SK-N-SH treated with all-trans-retinoic acid at 6 μM for 48 hours (cell line): ENCODE results near the gene MGAT3.

Experiments
- ATAC-seq: fragments of 200-7000 bp; cut with Tn5 transposase; 3 replicates; pipeline ENCODE4 v1.9.1; 2020; ENCODE audit warnings: mild to moderate bottlenecking, moderate library complexity
- ARNTL ChIP-seq: fragments of 450-650 bp; formaldehyde crosslinking; IDR thresholded peaks from 2 replicates; pipeline ENCODE4 v1.5.0; 2020; ENCODE audit warnings: low read depth, mild to moderate bottlenecking, moderate library complexity, borderline replicate concordance
- BACH2 ChIP-seq: fragments of 250-450 bp; sonication (Bioruptor Pico); IDR thresholded peaks from 2 replicates; pipeline ENCODE4 v1.9.0; 2021; ENCODE audit warnings: mild to moderate bottlenecking, borderline replicate concordance
- CSDC2 ChIP-seq: fragments of 250-450 bp; sonication (Bioruptor Pico); IDR thresholded peaks from 2 replicates; pipeline ENCODE4 v1.5.0; 2020; ENCODE audit warnings: mild to moderate bottlenecking, moderate library complexity
- CSRNP3 ChIP-seq: fragments of 250-450 bp; sonication (Bioruptor Pico); IDR thresholded peaks from 2 replicates; pipeline ENCODE4 v1.5.1; 2021; ENCODE audit warnings: mild to moderate bottlenecking, moderate library complexity
- ESRRG ChIP-seq: fragments of 250-450 bp; sonication (Bioruptor Pico); IDR thresholded peaks from 2 replicates; pipeline ENCODE4 v1.6.1; 2021; ENCODE audit warnings: mild to moderate bottlenecking
- GLIS3 ChIP-seq: fragments of 250-450 bp; sonication (Bioruptor Pico); IDR thresholded peaks from 2 replicates; pipeline ENCODE4 v1.5.0; 2020; ENCODE audit warnings: mild to moderate bottlenecking, moderate library complexity
- ISL1 ChIP-seq: fragments of 250-450 bp; sonication (Bioruptor Pico); IDR thresholded peaks from 2 replicates; pipeline ENCODE4 v2.1.2; 2022; ENCODE audit warnings: mild to moderate bottlenecking, moderate library complexity
- OSR1 ChIP-seq: fragments of 250-450 bp; sonication (Bioruptor Pico); IDR thresholded peaks from 2 replicates; pipeline ENCODE4 v1.8.0; 2022; ENCODE audit warnings: moderate library complexity, mild to moderate bottlenecking, inconsistent platforms
- PATZ1 ChIP-seq: fragments of 250-450 bp; sonication (Bioruptor Pico); IDR thresholded peaks from 2 replicates; pipeline ENCODE4 v1.8.0; 2020; ENCODE audit warnings: mild to moderate bottlenecking, moderate library complexity, borderline replicate concordance
- POU6F1 ChIP-seq: fragments of 250-450 bp; sonication (Bioruptor Pico); IDR thresholded peaks from 2 replicates; pipeline ENCODE4 v1.8.0; 2021; ENCODE audit warnings: low read depth, mild to moderate bottlenecking, moderate library complexity, borderline replicate concordance
- PPARA ChIP-seq: fragments of 250-450 bp; sonication (Bioruptor Pico); IDR thresholded peaks from 2 replicates; pipeline ENCODE4 v1.5.0; 2020; ENCODE audit warnings: mild to moderate bottlenecking, borderline replicate concordance
- RARB ChIP-seq: fragments of 250-450 bp; sonication (Bioruptor Pico); IDR thresholded peaks from 2 replicates; pipeline ENCODE4 v1.8.0; 2021; ENCODE audit warnings: mild to moderate bottlenecking, moderate library complexity
- SNAI2 ChIP-seq: fragments of 250-450 bp; sonication (Bioruptor Pico); IDR thresholded peaks from 2 replicates; pipeline ENCODE4 v1.5.0; 2020; ENCODE audit warnings: mild to moderate bottlenecking, moderate library complexity
- TOX ChIP-seq: fragments of 250-450 bp; sonication (Bioruptor Pico); IDR thresholded peaks from 2 replicates; pipeline ENCODE4 v1.8.0; 2021; ENCODE audit warnings: mild to moderate bottlenecking, moderate library complexity, borderline replicate concordance
- TSHZ2 ChIP-seq: fragments of 250-450 bp; sonication (Bioruptor Pico); IDR thresholded peaks from 2 replicates; pipeline ENCODE4 v1.5.0; 2020; ENCODE audit warnings: mild to moderate bottlenecking, moderate library complexity
- ZC3H10 ChIP-seq: fragments of 250-450 bp; sonication (Bioruptor Pico); IDR thresholded peaks from 2 replicates; pipeline ENCODE4 v1.5.1; 2021; ENCODE audit warnings: mild to moderate bottlenecking, moderate library complexity
- ZFP3 ChIP-seq: fragments of 250-450 bp; sonication (Bioruptor Pico); IDR thresholded peaks from 2 replicates; pipeline ENCODE4 v1.5.0; 2020; ENCODE audit warnings: mild to moderate bottlenecking, moderate library complexity
- ZFP30 ChIP-seq: fragments of 450-650 bp; formaldehyde crosslinking; IDR thresholded peaks from 2 replicates; pipeline ENCODE4 v1.5.0; 2022; ENCODE audit warnings: mild to moderate bottlenecking, moderate library complexity
- ZNF565 ChIP-seq: fragments of 450-650 bp; formaldehyde crosslinking; conservative IDR thresholded peaks from 2 replicates; pipeline ENCODE4 v1.5.0; 2020; ENCODE audit warnings: low read depth, mild to moderate bottlenecking, moderate library complexity
- ZNF70 ChIP-seq: fragments of 450-650 bp; formaldehyde crosslinking; IDR thresholded peaks from 2 replicates; pipeline ENCODE4 v1.5.0; 2020; ENCODE audit warnings: mild to moderate bottlenecking, moderate library complexity
- ZNF8 ChIP-seq: fragments of 450-650 bp; formaldehyde crosslinking; IDR thresholded peaks from 2 replicates; pipeline ENCODE4 v1.5.0; 2020; ENCODE audit warnings: mild to moderate bottlenecking, moderate library complexity

The MGAT3 gene

GRCh38 chr22:39431821-39432251 lies 25.0 kb upstream of the MGAT3 start (continued):
- TF ChIP-seq TSHZ2 (CRISPR knock-in tag) (no peak), ZNF8 (no peak), CSDC2 (no peak), ZFP30 (CRISPR knock-in tag) (no peak), PATZ1 (CRISPR knock-in tag) (no peak), TOX (CRISPR knock-in tag) (no peak), RARB (CRISPR knock-in tag) (no peak)

GRCh38 chr22:39432361-39432811 lies 24.4 kb upstream of the MGAT3 start:
- TF ChIP-seq ZNF565 (CRISPR knock-in tag) (no peak), POU6F1 (CRISPR knock-in tag) (no peak), BACH2 (CRISPR knock-in tag) (no peak), ISL1 (no peak), TOX (CRISPR knock-in tag) (no peak), CSRNP3 (no peak)
- TF ChIP-seq, all 23 proteins: peak for 0

GRCh38 chr22:39433476-39434242 lies 23.2 kb upstream of the MGAT3 start:
- TF ChIP-seq ESRRG (CRISPR knock-in tag) = no peak
- no peak for TF ChIP-seq ZFP3 (CRISPR knock-in tag)
- TF ChIP-seq GLIS3 (CRISPR knock-in tag) = no peak
- TF ChIP-seq OSR1 = no peak
- TF ChIP-seq ISL1 = no peak
- no peak for TF ChIP-seq ARNTL
- TF ChIP-seq CSRNP3 = no peak
- no peak for TF ChIP-seq ZC3H10 (CRISPR knock-in tag)
- no peak for ATAC-seq

More at GRCh38 chr22:39432361-39432811, 24.4 kb upstream of the MGAT3 start:
- no peak for ATAC-seq

- no peak for ATAC-seq
- no peak for TF ChIP-seq ZNF70 (CRISPR knock-in tag)
- TF ChIP-seq ISL1 = no peak
- TF ChIP-seq ZFP3 (CRISPR knock-in tag) = no peak
- TF ChIP-seq SNAI2 (CRISPR knock-in tag) = no peak
- TF ChIP-seq TSHZ2 (CRISPR knock-in tag) = no peak
- TF ChIP-seq PPARA = no peak
- no peak for TF ChIP-seq CSDC2
- TF ChIP-seq GLIS3 (CRISPR knock-in tag) = no peak
- TF ChIP-seq RARB (CRISPR knock-in tag) = no peak
These were observed 22.6 kb upstream of the MGAT3 start for GRCh38 chr22:39434243-39434653.
